RWPE2 (cell line): Measurements from ENCODE around the gene TCERG1L.

Source experiments
- ATAC-seq: fragments of 200-7000 bp; cut with Tn5 transposase; 3 replicates; pipeline ENCODE4 v1.9.1; 2021; ENCODE audit warnings: low read depth
- DNase-seq: peaks from one replicate; pipeline ENCODE4 v3.0.0-alpha.2; 2020; ENCODE audit warnings: low spot score
- H3K27ac ChIP-seq: fragments of 450-650 bp; 2 replicates; pipeline ENCODE4 v1.5.1; 2017; ENCODE audit warnings: mild to moderate bottlenecking; ENCODE audit not compliant: poor library complexity, severe bottlenecking
- H3K27me3 ChIP-seq: fragments of 250-450 bp; sonication (Bioruptor Pico); 2 replicates; pipeline ENCODE4 v1.5.1; 2021; ENCODE audit warnings: mild to moderate bottlenecking, moderate library complexity; ENCODE audit not compliant: insufficient read depth, poor library complexity, severe bottlenecking
- H3K36me3 ChIP-seq: fragments of 250-450 bp; sonication (Bioruptor Pico); 2 replicates; pipeline ENCODE4 v1.5.1; 2020; ENCODE audit warnings: low read depth, mild to moderate bottlenecking, moderate library complexity
- H3K4me1 ChIP-seq: fragments of 250-450 bp; sonication (Bioruptor Pico); 2 replicates; pipeline ENCODE4 v1.5.1; 2021; ENCODE audit warnings: mild to moderate bottlenecking, moderate library complexity; ENCODE audit not compliant: insufficient read depth, poor library complexity, severe bottlenecking
- H3K4me3 ChIP-seq: fragments of 250-450 bp; sonication (Bioruptor Pico); 2 replicates; pipeline ENCODE4 v1.5.1; 2021; ENCODE audit warnings: mild to moderate bottlenecking, moderate library complexity; ENCODE audit not compliant: severe bottlenecking
- H3K9me3 ChIP-seq: fragments of 250-450 bp; sonication (Bioruptor Pico); 2 replicates; pipeline ENCODE4 v1.5.1; 2021; ENCODE audit warnings: mild to moderate bottlenecking, moderate library complexity; ENCODE audit not compliant: severe bottlenecking
- TF ChIP-seq, protein P1 (sequence below): fragments of 450-650 bp; IDR thresholded peaks from one replicate; pipeline ENCODE4 v1.5.1; 2017; ENCODE audit warnings: mild to moderate bottlenecking, moderate library complexity; ENCODE audit not compliant: poor library complexity, severe bottlenecking

The TCERG1L gene

GRCh38 chr10:131073469-131074035, 238.0 kb downstream of the TCERG1L start:
- TF ChIP-seq, protein P1, sequence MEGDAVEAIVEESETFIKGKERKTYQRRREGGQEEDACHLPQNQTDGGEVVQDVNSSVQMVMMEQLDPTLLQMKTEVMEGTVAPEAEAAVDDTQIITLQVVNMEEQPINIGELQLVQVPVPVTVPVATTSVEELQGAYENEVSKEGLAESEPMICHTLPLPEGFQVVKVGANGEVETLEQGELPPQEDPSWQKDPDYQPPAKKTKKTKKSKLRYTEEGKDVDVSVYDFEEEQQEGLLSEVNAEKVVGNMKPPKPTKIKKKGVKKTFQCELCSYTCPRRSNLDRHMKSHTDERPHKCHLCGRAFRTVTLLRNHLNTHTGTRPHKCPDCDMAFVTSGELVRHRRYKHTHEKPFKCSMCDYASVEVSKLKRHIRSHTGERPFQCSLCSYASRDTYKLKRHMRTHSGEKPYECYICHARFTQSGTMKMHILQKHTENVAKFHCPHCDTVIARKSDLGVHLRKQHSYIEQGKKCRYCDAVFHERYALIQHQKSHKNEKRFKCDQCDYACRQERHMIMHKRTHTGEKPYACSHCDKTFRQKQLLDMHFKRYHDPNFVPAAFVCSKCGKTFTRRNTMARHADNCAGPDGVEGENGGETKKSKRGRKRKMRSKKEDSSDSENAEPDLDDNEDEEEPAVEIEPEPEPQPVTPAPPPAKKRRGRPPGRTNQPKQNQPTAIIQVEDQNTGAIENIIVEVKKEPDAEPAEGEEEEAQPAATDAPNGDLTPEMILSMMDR = no peak
- Histone ChIP-seq H3K27ac (no peak overlapping the region), H3K36me3 (no peaks in the 10 kb centered on the region), H3K27me3 (no peaks in the 10 kb centered on the region), H3K4me3 (no peak overlapping the region), H3K9me3 (no peaks in the 10 kb centered on the region), H3K4me1 (no peaks in the 10 kb centered on the region)
- ATAC-seq (no peak; the same call in 2 of the 3 replicates), DNase-seq (no peak)

GRCh38 chr10:131072651-131073468, 238.7 kb downstream of the TCERG1L start:
- DNase-seq (no peak), ATAC-seq (no peak)
- H3K27ac ChIP-seq = no peak overlapping the region
- H3K4me3 ChIP-seq = no peak overlapping the region
- H3K27me3 ChIP-seq = no peaks in the 10 kb centered on the region
- no peaks in the 10 kb centered on the region for H3K9me3 ChIP-seq
- no peaks in the 10 kb centered on the region for H3K36me3 ChIP-seq
- TF ChIP-seq, protein P1 = no peak
- H3K4me1 ChIP-seq = no peaks in the 10 kb centered on the region

DNA sequence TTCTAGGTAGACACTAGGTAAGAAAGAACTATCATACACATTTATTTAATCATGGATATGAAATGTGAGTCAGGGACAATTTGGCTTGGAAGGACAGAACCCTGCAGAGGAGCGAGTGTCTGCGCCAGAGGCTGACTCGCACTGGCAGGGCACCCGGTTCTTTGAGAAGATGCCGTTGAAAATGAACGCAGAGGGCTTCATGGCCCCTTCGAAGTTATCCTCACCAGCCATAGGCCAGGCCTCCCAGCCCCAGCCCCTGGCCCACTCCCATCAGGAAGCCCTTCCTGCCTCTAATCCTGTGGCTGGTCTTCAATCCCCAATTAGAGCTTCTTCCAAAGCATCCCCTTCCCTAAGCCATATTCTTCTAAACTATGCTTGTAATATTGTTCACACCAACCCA, 239.8 kb downstream of the TCERG1L start:
- Histone ChIP-seq H3K36me3 (no peaks in the 10 kb centered on the region), H3K4me1 (no peaks in the 10 kb centered on the region), H3K9me3 (no peaks in the 10 kb centered on the region), H3K4me3 (no peak overlapping the region), H3K27ac (no peak overlapping the region), H3K27me3 (no peaks in the 10 kb centered on the region)
- TF ChIP-seq, protein P1 = no peak
- DNase-seq = no peak
- ATAC-seq = no peak

DNA sequence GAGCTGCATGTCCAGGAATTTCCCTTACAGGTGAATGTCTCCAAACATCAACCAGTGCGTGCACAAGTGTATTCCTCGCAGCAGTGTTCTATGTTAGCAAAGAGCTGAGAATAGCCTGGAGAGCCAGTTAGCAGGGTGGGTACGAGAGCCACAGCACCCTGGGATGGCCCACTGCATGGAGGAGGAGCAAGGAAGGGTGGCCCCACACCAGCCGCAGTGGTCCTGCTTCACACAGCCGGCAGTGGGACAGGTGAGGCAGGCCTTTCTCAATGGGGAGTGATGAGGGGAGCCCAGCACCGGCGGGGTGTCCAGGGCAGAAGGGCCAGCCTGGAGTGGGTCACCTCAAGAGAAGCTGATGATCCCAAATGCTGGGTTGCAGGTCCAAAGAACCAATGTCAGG, 240.7 kb downstream of the TCERG1L start:
- H3K27ac ChIP-seq = no peak overlapping the region
- DNase-seq = no peak
- H3K4me3 ChIP-seq = no peak overlapping the region
- no peak for ATAC-seq
- no peaks in the 10 kb centered on the region for H3K9me3 ChIP-seq
- TF ChIP-seq, protein P1 = no peak
- H3K27me3 ChIP-seq = no peaks in the 10 kb centered on the region
- no peaks in the 10 kb centered on the region for H3K4me1 ChIP-seq
- H3K36me3 ChIP-seq = no peaks in the 10 kb centered on the region

DNA sequence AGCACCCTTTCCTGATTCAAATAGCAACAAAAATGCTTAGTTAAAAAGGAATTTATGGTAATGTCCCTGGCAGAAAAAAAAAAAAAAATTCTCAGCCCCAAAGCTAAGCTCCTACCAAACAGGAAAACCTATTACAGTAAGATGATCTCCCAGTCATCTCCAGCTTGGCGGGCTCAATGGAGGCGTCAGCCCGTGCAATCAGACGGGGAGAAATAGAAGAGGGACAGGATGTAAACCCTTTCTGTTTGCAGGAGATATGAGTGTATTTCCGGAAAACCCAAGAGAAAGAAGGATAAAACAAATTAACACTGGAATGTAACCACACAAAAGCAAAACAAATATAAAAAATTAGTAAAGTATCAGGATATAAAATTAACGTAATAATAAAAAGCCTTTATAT, 242.8 kb downstream of the TCERG1L start:
- TF ChIP-seq, protein P1 = no peak

More for the DNA sequence above, 242.8 kb downstream of the TCERG1L start:
- ATAC-seq = no peak
- Histone ChIP-seq H3K27me3 (no peaks in the 10 kb centered on the region), H3K4me3 (no peak overlapping the region), H3K4me1 (no peaks in the 10 kb centered on the region), H3K27ac (no peak overlapping the region), H3K36me3 (no peaks in the 10 kb centered on the region), H3K9me3 (no peaks in the 10 kb centered on the region)
- no peak for DNase-seq
